ENCODE results near the gene C4orf54.

The C4orf54 gene

GRCh38 chr4:99648321-99648720 lies 9.3 kb downstream of the C4orf54 start:
- Histone ChIP-seq H3K9ac (ENCODE audit: low read length) (no peak overlapping the region), H3K27ac (ENCODE audit: low read depth, low read length) (no peak overlapping the region)
- TF ChIP-seq EZH2phosphoT487 (conservative IDR thresholded peaks at IDR 0.05; ENCODE audit: low read length), result no peak
- TF ChIP-seq CTCF (IDR thresholded peaks at IDR 0.05; ENCODE audit: insufficient read depth, low read length, poor library complexity, severe bottlenecking), result no peak

GRCh38 chr4:99647071-99647470 lies 10.6 kb downstream of the C4orf54 start:
- Histone ChIP-seq H3K4me2 (ENCODE audit: low read depth, low read length, poor library complexity, severe bottlenecking) (no peak overlapping the region), H3K36me3 (ENCODE audit: low read length) (no peaks in the 10 kb centered on the region)
- TF ChIP-seq CTCF (IDR thresholded peaks at IDR 0.05; ENCODE audit: insufficient read depth, low read length, poor library complexity, severe bottlenecking), result no peak
- no peak for TF ChIP-seq EZH2phosphoT487 (conservative IDR thresholded peaks at IDR 0.05; ENCODE audit: low read length)

More at GRCh38 chr4:99648321-99648720, 9.3 kb downstream of the C4orf54 start:
- no peaks in the 10 kb centered on the region for H3K9me3 ChIP-seq (ENCODE audit: insufficient read depth, low read length)
- no peaks in the 10 kb centered on the region for H3F3A ChIP-seq (ENCODE audit: insufficient read depth)
- H4K20me1 ChIP-seq (ENCODE audit: low read depth, low read length), result no peaks in the 10 kb centered on the region
- no peaks in the 10 kb centered on the region for H3K9me2 ChIP-seq (replicated peaks; ENCODE audit: insufficient read depth, low read length)
- H3K4me2 ChIP-seq (ENCODE audit: low read depth, low read length, poor library complexity, severe bottlenecking), result no peak overlapping the region
- H3K36me3 ChIP-seq (ENCODE audit: low read length), result no peaks in the 10 kb centered on the region
- no peak overlapping the region for H2AFZ ChIP-seq (ENCODE audit: low read depth, low read length, severe bottlenecking)
- no peak overlapping the region for H3K4me3 ChIP-seq (ENCODE audit: insufficient read depth, low read length, poor library complexity, severe bottlenecking)
- no peaks in the 10 kb centered on the region for H3K79me2 ChIP-seq (ENCODE audit: insufficient read depth, low read length)
- no peaks in the 10 kb centered on the region for H3K27me3 ChIP-seq (ENCODE audit: low read length)

GRCh38 chr4:99645638-99646037 lies 12.0 kb downstream of the C4orf54 start:
- TF ChIP-seq EZH2phosphoT487 (conservative IDR thresholded peaks at IDR 0.05; ENCODE audit: low read length), result no peak
- no peak for TF ChIP-seq CTCF (IDR thresholded peaks at IDR 0.05; ENCODE audit: insufficient read depth, low read length, poor library complexity, severe bottlenecking)
- H3K79me2 ChIP-seq (ENCODE audit: insufficient read depth, low read length), result no peaks in the 10 kb centered on the region
- H3K27ac ChIP-seq (ENCODE audit: low read depth, low read length), result no peak overlapping the region
- H4K20me1 ChIP-seq (ENCODE audit: low read depth, low read length), result no peaks in the 10 kb centered on the region
- H3F3A ChIP-seq (ENCODE audit: insufficient read depth), result no peaks in the 10 kb centered on the region
- H3K9me3 ChIP-seq (ENCODE audit: insufficient read depth, low read length), result no peaks in the 10 kb centered on the region
- H3K4me2 ChIP-seq (ENCODE audit: low read depth, low read length, poor library complexity, severe bottlenecking), result no peak overlapping the region
- H3K27me3 ChIP-seq (ENCODE audit: low read length), result no peaks in the 10 kb centered on the region
- no peaks in the 10 kb centered on the region for H3K36me3 ChIP-seq (ENCODE audit: low read length)
- no peak overlapping the region for H3K4me3 ChIP-seq (ENCODE audit: insufficient read depth, low read length, poor library complexity, severe bottlenecking)
- H2AFZ ChIP-seq (ENCODE audit: low read depth, low read length, severe bottlenecking), result no peak overlapping the region
- H3K9me2 ChIP-seq (replicated peaks; ENCODE audit: insufficient read depth, low read length), result no peaks in the 10 kb centered on the region
- no peak overlapping the region for H3K9ac ChIP-seq (ENCODE audit: low read length)

More at GRCh38 chr4:99647071-99647470, 10.6 kb downstream of the C4orf54 start:
- Histone ChIP-seq H3K27me3 (ENCODE audit: low read length) (no peaks in the 10 kb centered on the region), H3K27ac (ENCODE audit: low read depth, low read length) (no peak overlapping the region), H2AFZ (ENCODE audit: low read depth, low read length, severe bottlenecking) (no peak overlapping the region), H3K9ac (ENCODE audit: low read length) (no peak overlapping the region), H4K20me1 (ENCODE audit: low read depth, low read length) (no peaks in the 10 kb centered on the region), H3K9me2 (replicated peaks; ENCODE audit: insufficient read depth, low read length) (no peaks in the 10 kb centered on the region), H3K4me3 (ENCODE audit: insufficient read depth, low read length, poor library complexity, severe bottlenecking) (no peak overlapping the region), H3K79me2 (ENCODE audit: insufficient read depth, low read length) (no peaks in the 10 kb centered on the region), H3K9me3 (ENCODE audit: insufficient read depth, low read length) (no peaks in the 10 kb centered on the region), H3F3A (ENCODE audit: insufficient read depth) (no peaks in the 10 kb centered on the region)
